NT2/D1 (cell line): Measurements from ENCODE around the gene DSC2.

Experiments used
- SUZ12 ChIP-seq: IDR thresholded peaks from 2 replicates; pipeline ENCODE4 v1.6.1; 2011; ENCODE audit not compliant: insufficient read length, insufficient read depth; ENCODE audit errors: extremely low read depth
- YY1 ChIP-seq: IDR thresholded peaks from 2 replicates; pipeline ENCODE4 v1.6.1; 2011; ENCODE audit not compliant: insufficient read length, insufficient read depth

- TF ChIP-seq SUZ12 (no peak), YY1 (no peak)
Measured at GRCh38 chr18:31040686-31041270, 61.4 kb downstream of the DSC2 start.
